H1 (cell line): Measurements from ENCODE around the gene STX12. TPM values are rescaled to one million over a fixed set of nuclear protein-coding genes. Genes with fewer than 3 reads are reported as not detected.

ENCODE experiments used
- BRCA1 ChIP-seq: IDR thresholded peaks from 2 replicates; pipeline ENCODE4 v1.6.1; 2012; ENCODE audit warnings: low read depth, low read length, improper control_type of control experiment
- MAX ChIP-seq: IDR thresholded peaks from 2 replicates; pipeline ENCODE4 v1.6.1; 2012; ENCODE audit warnings: inconsistent platforms
- PHF8 ChIP-seq: fragments of 200-600 bp; sonication (generic); conservative IDR thresholded peaks from 2 replicates; pipeline ENCODE4 v1.7.1; 2012; ENCODE audit warnings: low read depth, mild to moderate bottlenecking, inconsistent platforms, low read length, moderate library complexity
- polyA plus RNA-seq, 7 experiments: library from polyadenylated mRNA; depleted of rRNA in 3 of 7; stranded (reverse) in 5 of 7; unstranded in 2 of 7; fragments of >200 nt in 5 of 7; fragments of 200-250 nt in 2 of 7; gene quantifications; 1 replicate in 5 of 7; 2 replicates in 1 of 7; 4 replicates in 1 of 7; pipeline versions ENCODE4 v1.2.1 to v1.2.3, GENCODE V29; 2011 to 2013; ENCODE audit warnings: missing spikeins in 2 of 7, mixed read lengths in 2 of 7
- total RNA-seq: library from RNA; stranded (reverse); fragmentation: NEBNext Ultra II Directional; extraction: Animal tissue kit (Norgen Biotek cat#: 25700); gene quantifications from 2 replicates; pipeline ENCODE4 v1.2.1, GENCODE V29; 2021

STX12 gene
- total and polyA plus RNA-seq, 2 of the 8 experiments (the other 6 are each of a cell fraction or from before 2014, with no cell fraction given): 3.7 to 11.0 TPM

DNA sequence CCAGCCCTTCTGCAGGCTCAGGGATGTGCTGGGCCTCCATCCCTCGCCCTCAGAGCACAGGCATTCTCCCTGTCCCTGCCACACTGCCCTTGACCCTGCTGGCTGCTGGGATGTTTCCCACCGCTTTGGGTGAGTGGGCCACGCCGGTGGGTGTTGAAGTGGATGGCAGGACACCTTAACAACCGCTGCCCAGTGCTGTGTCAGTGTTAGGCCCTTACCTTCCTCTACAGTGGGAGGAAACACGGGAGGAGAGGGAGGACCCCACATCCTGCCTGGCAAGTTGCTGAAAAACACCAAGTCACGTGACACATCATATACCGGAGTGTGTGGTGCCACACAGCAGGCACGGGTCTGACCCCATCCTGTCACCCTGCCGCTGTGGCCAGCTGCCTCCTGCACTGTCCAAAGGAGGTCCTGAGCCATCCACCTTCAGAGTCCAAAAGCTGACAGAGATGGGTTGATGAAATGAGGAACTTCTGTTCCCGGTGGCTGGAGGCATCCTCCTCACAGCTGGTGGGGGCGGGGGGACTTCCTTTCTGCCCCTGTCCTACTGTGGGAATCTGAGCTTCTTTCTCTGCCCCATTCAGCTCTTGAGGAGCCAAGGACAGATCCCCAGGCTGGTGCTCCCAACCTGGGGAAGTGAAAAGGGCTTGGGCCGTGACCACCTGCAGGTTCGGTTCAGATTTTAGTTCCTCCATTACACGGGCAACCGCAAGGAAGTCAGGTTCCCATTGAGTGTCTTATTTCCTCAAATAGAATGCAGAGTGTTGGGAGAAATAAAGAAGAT, 96.1 kb downstream of the STX12 start (continued):
- no peak for TF ChIP-seq MAX
- TF ChIP-seq PHF8: no peak
- no peak for TF ChIP-seq BRCA1
